Peyer's patch (tissue), 4 donors: Measurements from ENCODE around the gene C17orf67.

Experiments
- POLR2A ChIP-seq, 2 donors: fragments of 450-650 bp; IDR thresholded peaks; one replicate each; pipeline ENCODE4 v1.5.1; 2017; ENCODE audit warnings: antibody characterized with exemption in 2 of 2, mild to moderate bottlenecking in 2 of 2, moderate library complexity in 2 of 2
- TF ChIP-seq, protein P1 (sequence below), 6 experiments: fragments of 450-650 bp in 4 of 6; fragments of 200-600 bp in 2 of 6; sonication (generic) in 1 of 6; IDR thresholded peaks; one replicate each; pipeline ENCODE4 v1.5.1; 2017 to 2019; ENCODE audit warnings: antibody characterized with exemption in 6 of 6, mild to moderate bottlenecking in 3 of 6, moderate library complexity in 1 of 6

DNA sequence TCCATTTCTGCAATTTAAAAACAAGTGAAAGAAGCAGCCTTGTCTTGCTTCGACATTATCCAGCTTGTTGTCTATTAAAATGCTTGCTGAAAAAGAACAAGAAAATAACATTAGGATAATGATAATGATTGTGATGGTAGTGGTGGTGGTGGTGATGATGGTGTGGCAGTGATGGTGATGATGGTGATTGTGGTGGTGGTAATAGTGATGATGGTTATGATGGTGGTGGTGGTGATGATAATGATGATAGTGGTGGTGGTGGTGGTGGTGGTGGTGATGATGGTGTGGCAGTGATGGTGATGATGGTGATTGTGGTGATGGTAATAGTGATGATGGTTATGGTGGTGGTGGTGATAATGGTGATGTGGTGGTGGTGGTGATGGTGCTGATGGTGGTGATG lies 41.5 kb downstream of the C17orf67 start:
- TF ChIP-seq, protein P1, sequence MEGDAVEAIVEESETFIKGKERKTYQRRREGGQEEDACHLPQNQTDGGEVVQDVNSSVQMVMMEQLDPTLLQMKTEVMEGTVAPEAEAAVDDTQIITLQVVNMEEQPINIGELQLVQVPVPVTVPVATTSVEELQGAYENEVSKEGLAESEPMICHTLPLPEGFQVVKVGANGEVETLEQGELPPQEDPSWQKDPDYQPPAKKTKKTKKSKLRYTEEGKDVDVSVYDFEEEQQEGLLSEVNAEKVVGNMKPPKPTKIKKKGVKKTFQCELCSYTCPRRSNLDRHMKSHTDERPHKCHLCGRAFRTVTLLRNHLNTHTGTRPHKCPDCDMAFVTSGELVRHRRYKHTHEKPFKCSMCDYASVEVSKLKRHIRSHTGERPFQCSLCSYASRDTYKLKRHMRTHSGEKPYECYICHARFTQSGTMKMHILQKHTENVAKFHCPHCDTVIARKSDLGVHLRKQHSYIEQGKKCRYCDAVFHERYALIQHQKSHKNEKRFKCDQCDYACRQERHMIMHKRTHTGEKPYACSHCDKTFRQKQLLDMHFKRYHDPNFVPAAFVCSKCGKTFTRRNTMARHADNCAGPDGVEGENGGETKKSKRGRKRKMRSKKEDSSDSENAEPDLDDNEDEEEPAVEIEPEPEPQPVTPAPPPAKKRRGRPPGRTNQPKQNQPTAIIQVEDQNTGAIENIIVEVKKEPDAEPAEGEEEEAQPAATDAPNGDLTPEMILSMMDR (IDR thresholded peaks at IDR 0.05): no peak
- TF ChIP-seq POLR2A (IDR thresholded peaks at IDR 0.05): no peak
